HEK293T (cell line): ENCODE data around the gene DOCK9.

ENCODE experiments used
- CTCF ChIA-PET: fragments of 350-600 bp; formaldehyde crosslinking; extraction: SDS; loops from one replicate; lab custom pipeline; 2021; ENCODE audit warnings: antibody characterized with exemption, inconsistent platforms; lab: Yijun Ruan, JAX
- POLR2A ChIA-PET: fragments of 350-600 bp; formaldehyde crosslinking; extraction: SDS; loops from one replicate; lab custom pipeline; 2020; ENCODE audit warnings: antibody characterized with exemption, inconsistent platforms; lab: Yijun Ruan, JAX
- DNase-seq: peaks from one replicate; pipeline ENCODE4 v3.0.0; 2012; ENCODE audit warnings: mixed read lengths; ENCODE audit errors: extremely low spot score
- ARNT ChIP-seq: fragments of 450-650 bp; IDR thresholded peaks from 2 replicates; pipeline ENCODE4 v1.6.1; 2017; ENCODE audit warnings: mild to moderate bottlenecking
- BHLHE40 ChIP-seq: fragments of 450-650 bp; IDR thresholded peaks from 2 replicates; pipeline ENCODE4 v1.6.1; 2016; ENCODE audit warnings: mild to moderate bottlenecking, moderate library complexity, borderline replicate concordance
- CTBP1 ChIP-seq: fragments of 450-650 bp; IDR thresholded peaks from 2 replicates; pipeline ENCODE4 v1.6.1; 2016; ENCODE audit warnings: borderline replicate concordance
- ELF4 ChIP-seq: fragments of 450-650 bp; IDR thresholded peaks from 2 replicates; pipeline ENCODE4 v1.6.1; 2017; ENCODE audit warnings: antibody characterized with exemption
- FOXA1 ChIP-seq: fragments of 450-650 bp; IDR thresholded peaks from 2 replicates; pipeline ENCODE4 v1.6.1; 2016; ENCODE audit warnings: mild to moderate bottlenecking
- FOXK2 ChIP-seq: fragments of 450-650 bp; IDR thresholded peaks from 2 replicates; pipeline ENCODE4 v1.6.1; 2016; ENCODE audit warnings: mild to moderate bottlenecking
- FOXM1 ChIP-seq: fragments of 450-650 bp; IDR thresholded peaks from 2 replicates; pipeline ENCODE4 v1.6.1; 2017; ENCODE audit warnings: mild to moderate bottlenecking, borderline replicate concordance
- HDGF ChIP-seq: fragments of 450-650 bp; IDR thresholded peaks from 2 replicates; pipeline ENCODE4 v1.6.1; 2017; ENCODE audit warnings: antibody characterized with exemption, borderline replicate concordance
- L3MBTL2 ChIP-seq: fragments of 450-650 bp; conservative IDR thresholded peaks from 2 replicates; pipeline ENCODE4 v1.6.1; 2016; ENCODE audit warnings: mild to moderate bottlenecking
- LEF1 ChIP-seq: fragments of 450-650 bp; IDR thresholded peaks from 2 replicates; pipeline ENCODE4 v1.6.1; 2017; ENCODE audit warnings: mild to moderate bottlenecking, borderline replicate concordance
- NFRKB ChIP-seq: fragments of 450-650 bp; IDR thresholded peaks from 2 replicates; pipeline ENCODE4 v1.6.1; 2016; ENCODE audit warnings: mild to moderate bottlenecking, moderate library complexity
- PKNOX1 ChIP-seq: fragments of 450-650 bp; IDR thresholded peaks from 2 replicates; pipeline ENCODE4 v1.6.1; 2016
- SP1 ChIP-seq: fragments of 450-650 bp; IDR thresholded peaks from 2 replicates; pipeline ENCODE4 v1.6.1; 2017
- SUZ12 ChIP-seq: fragments of 450-650 bp; IDR thresholded peaks from 2 replicates; pipeline ENCODE4 v1.6.1; 2016; ENCODE audit warnings: mild to moderate bottlenecking
- TARDBP ChIP-seq: fragments of 450-650 bp; IDR thresholded peaks from 2 replicates; pipeline ENCODE4 v1.6.1; 2016
- ZNF384 ChIP-seq: fragments of 450-650 bp; IDR thresholded peaks from 2 replicates; pipeline ENCODE4 v1.6.1; 2016

DOCK9 gene

DNA sequence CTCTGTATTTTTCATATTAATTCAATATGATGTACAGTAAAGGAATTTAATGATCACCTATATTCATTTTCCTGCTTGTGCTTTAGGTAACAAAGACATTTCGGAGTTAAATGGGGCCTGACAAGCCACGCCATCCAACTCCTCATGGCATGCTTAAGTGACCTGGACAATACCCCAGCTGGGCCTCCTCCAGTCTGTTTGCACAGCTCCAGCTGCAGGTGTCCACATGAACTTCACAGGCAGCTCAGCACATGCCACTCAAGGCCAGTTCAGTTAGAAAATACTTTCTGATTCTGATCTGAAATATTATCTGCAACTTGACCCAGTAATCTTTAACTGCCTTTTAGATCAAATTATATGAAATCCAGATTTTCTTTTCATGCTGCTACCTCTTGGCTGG is 135.8 kb downstream of the DOCK9 start:
- no peak for DNase-seq
- ChIA-PET CTCF (interaction anchor here (0.6 to 0.8 kb wide), 3 partner anchors 161 to 343 kb away, joined by 3 read pairs; no protein-coding TSS in a partner anchor), POLR2A (no interaction called here)
- no peak for TF ChIP-seq SUZ12
- no peak for TF ChIP-seq FOXA1
- TF ChIP-seq PKNOX1 = no peak
- TF ChIP-seq ELF4 = no peak
- TF ChIP-seq HDGF = no peak
- TF ChIP-seq FOXK2 = no peak
- TF ChIP-seq ARNT = no peak
- no peak for TF ChIP-seq CTBP1
- TF ChIP-seq ZNF384 = no peak
- no peak for TF ChIP-seq LEF1
- TF ChIP-seq NFRKB = no peak
- no peak for TF ChIP-seq FOXM1
- TF ChIP-seq BHLHE40 = no peak

- peak; percentile 75 for DNase-seq
- ChIA-PET POLR2A (no interaction called here), CTCF (interaction anchor here (0.5 to 1.9 kb wide), 16 partner anchors 10 to 242 kb away, joined by 3 to 25 read pairs (median 3); no protein-coding TSS in a partner anchor)
- TF ChIP-seq SUZ12 (no peak), TARDBP (no peak), ZNF384 (no peak), SP1 (no peak), PKNOX1 (no peak), ARNT (no peak), LEF1 (no peak), HDGF (no peak), L3MBTL2 (no peak), NFRKB (no peak), BHLHE40 (no peak), FOXM1 (no peak), ELF4 (no peak)
Measured at GRCh38 chr13:98839856-98840769, 137.8 kb downstream of the DOCK9 start.

- POLR2A ChIA-PET = no interaction called here
- no peak for DNase-seq
Measured at GRCh38 chr13:98838776-98839175, 139.1 kb downstream of the DOCK9 start.

DNA sequence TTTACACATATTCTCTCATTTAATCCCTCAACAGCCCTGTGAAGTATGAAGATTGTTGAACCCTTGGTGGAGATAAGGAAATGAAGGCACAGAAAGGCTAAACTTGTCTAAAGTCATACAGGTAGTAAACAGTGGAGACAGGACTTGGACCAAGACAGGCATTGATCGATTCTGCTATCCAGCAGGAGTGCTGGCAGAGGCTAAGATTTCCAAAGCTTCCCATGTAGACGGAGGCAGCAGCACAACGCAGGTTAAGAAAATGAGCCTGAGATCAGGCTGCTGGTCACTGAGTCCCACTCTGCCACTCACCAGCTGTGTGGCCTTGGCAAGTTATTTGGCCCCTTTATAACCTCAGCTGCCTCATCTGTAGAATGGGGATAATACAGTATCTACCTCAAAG is 140.0 kb downstream of the DOCK9 start:
- CTCF ChIA-PET = interaction anchor here (0.6 kb wide), 1 partner anchor 11 kb away, joined by 5 read pairs; no protein-coding TSS in a partner anchor
- DNase-seq = no peak
- TF ChIP-seq PKNOX1 (no peak), TARDBP (no peak), FOXA1 (no peak), NFRKB (no peak), SP1 (no peak), SUZ12 (no peak), ARNT (no peak), LEF1 (no peak), HDGF (no peak), L3MBTL2 (no peak), CTBP1 (no peak), ZNF384 (no peak), FOXM1 (no peak), FOXK2 (no peak), ELF4 (no peak), BHLHE40 (no peak)
- POLR2A ChIA-PET = no interaction called here

More at GRCh38 chr13:98838776-98839175, 139.1 kb downstream of the DOCK9 start:
- CTCF ChIA-PET = interaction anchor here (0.6 to 1.9 kb wide), 3 partner anchors 10 to 453 kb away, joined by 3 to 25 read pairs (median 5); no protein-coding TSS in a partner anchor
- TF ChIP-seq HDGF = no peak
- TF ChIP-seq FOXK2 = no peak
- no peak for TF ChIP-seq FOXA1
- TF ChIP-seq ELF4 = no peak
- TF ChIP-seq BHLHE40 = no peak
- no peak for TF ChIP-seq FOXM1

GRCh38 chr13:98835156-98835555 is 142.7 kb downstream of the DOCK9 start:
- no peak for DNase-seq
- POLR2A ChIA-PET = no interaction called here
- TF ChIP-seq FOXA1 (no peak), BHLHE40 (no peak), NFRKB (no peak), L3MBTL2 (no peak), HDGF (no peak), ELF4 (no peak), TARDBP (no peak), CTBP1 (no peak), SUZ12 (no peak), FOXK2 (no peak), ARNT (no peak), FOXM1 (no peak), ZNF384 (no peak), LEF1 (no peak), SP1 (no peak), PKNOX1 (no peak)
- CTCF ChIA-PET = no interaction called here
